Ramos (cell line): ENCODE results near the gene PRKAG1.

Experiments used
- in situ Hi-C: fragments of 300-500 bp; cut with MboI; formaldehyde crosslinking; loops from one replicate; pipeline ENCODE4 v1.14.3; 2022; ENCODE audit warnings: low sequenced_read_pairs; ENCODE audit not compliant: unreplicated experiment

The PRKAG1 gene

DNA sequence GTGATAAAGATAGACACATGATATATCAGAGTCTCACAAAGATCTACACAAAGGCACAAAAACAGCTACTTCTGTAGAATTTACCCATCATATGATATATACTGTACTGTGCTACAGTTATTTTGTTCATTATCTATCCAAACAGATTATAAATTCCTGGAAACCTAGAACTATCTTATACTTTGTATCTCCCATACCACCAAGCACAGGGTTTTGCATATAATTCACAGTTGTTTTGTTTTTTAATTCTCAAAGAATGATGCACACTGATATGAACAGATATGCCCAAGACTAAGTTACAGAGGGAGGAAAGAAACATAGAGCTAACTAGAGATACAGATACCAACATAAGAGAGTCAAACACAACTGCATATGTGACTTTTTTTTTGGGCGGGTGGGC is 3.4 kb downstream of the PRKAG1 start:
- in situ Hi-C loops = no loop called here

DNA sequence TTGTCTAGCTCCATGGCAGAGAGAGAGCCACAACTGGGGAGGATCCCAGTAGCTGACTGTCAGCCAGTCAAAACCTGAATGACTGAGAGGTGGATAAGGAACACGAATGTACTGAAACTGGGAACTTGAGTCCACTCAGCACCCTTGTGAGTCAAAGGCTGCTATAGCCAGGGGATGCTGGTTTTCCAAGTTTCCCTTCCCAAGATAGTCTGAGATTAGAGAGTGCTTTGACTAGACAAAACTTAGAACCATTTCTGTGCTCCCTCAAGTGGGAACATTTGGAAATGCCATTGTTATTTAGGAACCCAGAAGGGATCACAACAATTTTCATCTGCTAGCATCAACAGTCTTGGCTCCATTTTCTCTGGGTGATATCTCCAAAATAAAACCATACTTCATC is 4.0 kb downstream of the PRKAG1 start:
- in situ Hi-C loops = no loop called here

DNA sequence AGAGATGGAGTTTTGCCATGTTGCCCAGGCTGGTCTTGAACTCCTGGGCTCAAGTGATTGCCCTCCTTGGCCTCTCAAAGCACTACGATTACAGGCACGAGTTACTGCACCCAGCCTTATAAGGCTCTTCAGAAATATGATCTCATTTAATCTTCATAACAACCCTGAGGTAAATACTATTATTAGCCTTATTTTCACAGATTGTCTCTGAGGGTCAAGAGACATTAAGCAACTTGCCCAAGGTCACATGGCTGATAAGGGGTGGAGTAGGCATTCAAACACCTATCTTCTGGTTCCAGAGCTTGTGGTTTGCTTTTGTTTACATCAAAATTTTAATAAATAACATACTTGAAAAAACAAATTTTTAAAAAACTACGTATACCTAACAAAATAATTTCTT is 5.1 kb downstream of the PRKAG1 start:
- in situ Hi-C loops = no loop called here

DNA sequence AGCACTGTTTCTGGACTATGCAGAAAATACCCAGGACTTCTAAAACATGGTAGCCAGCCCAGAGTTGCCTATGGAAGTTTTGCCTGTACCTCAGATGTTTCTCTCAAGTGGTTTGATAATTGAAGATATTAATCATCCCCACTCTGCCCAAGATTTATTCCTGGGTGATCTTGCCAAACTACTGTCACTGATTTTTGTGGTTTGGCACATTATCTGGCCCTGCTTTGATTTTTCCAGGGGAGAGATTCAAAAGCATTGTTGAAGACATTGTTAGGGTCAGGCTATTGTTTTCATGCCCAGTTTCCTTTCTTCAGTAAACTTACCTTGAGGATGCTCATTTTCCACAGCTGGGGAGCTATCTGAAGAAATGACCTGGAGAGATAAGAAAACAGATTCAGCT is 5.8 kb downstream of the PRKAG1 start:
- in situ Hi-C loops = no loop called here

DNA sequence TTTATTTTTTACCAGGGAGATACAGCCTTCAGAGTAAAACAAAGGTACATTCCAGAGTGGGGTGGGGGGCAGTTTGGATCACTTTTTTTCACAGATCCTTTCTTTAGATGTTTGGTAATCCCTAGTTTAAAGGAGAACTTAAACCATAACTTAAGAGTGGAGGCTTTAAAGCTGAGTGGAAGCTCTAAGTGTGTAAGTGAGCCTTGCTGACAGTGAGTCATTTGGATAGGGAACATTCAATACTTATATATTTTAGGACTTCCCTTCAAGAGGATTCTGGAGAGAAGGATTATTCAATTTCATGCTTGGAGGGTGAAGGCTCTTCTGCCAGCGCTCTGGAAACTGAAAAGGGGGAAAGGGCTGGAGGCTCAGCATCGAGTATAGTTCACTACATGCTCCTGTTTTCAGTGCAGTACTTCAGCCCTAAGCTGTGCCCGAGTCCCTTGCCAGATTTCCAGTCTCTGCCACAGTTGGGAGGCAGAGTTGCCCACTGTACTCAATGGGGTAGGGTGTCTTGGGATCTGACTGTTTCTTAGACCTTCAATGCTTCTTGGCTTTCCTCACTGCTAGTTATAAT is 8.4 kb downstream of the PRKAG1 start:
- in situ Hi-C loops = no loop called here

DNA sequence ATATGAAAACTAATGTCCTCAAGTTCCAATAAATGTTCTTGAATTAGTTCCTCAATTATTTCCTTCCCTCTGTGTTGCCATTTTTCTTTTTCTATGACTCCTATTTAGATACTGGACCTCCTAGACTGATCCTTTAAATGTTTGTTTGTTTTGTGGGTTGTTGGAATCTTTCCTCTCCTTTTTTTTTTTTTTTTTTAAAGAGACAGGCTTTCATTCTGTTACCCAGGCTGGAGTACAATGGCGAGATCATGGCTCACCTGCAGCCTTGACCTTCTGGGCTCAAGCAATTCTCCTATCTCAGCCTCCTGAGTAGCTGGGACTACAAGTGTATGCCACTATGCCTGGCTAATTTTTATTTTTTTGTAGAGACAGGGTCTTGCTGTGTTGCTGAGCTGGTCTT is 9.6 kb downstream of the PRKAG1 start:
- in situ Hi-C loops = no loop called here

DNA sequence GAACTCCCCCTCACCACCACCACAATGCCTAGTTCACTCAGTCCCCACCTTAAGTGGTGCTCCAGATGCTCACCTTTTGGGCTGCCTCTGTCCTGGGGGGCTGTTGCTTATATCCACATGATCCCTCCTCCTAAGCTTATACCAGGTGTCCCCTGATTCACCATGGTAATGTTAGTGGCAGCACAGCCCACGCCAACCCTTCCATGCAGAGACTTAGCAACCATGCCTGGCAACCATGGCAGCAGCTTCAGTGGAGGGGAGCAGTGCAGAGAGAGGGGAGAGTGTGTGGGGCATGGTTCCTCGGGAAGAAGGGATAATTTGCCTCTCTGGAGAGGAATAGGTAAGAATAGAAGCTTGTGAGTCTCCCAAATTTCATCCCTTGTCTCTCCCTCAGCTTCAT is 18.2 kb downstream of the PRKAG1 start:
- in situ Hi-C loops = no loop called here

DNA sequence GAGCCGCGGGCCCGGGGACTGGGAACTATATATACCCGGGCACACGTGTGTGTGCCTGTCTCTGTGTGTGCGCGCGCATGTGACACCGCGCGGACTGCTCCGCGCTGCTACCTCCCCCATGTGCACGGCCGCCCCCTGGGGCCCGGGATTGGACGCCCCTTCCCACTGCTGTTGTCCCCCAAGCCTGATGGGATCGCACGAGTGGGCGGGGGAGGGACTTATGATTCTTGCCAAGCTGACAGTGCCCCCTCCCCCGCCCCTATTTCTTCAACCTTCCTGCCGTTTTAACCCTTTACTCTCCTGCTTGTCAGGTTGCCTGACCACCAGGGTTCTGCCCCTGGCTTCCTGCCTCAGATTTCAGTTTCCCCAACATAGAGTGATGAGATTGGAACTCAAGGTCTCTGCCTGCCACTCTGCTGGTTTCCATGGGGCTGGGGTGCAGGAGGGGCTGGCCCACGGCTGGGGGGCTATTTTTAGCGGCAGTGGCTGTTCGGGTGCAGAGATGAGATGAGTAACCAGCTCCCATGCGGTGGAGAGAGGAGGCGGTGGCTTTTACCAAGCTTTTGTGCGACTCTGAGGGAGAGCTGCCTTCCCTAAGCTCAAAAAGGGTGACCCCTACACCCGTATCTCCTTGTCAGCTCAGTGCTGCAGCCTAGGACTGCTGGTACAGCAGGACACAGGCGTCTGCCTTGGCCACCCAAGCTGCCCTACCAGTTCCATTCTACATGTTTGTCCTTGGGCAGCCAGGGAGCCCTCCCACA is 19.0 kb downstream of the PRKAG1 start, which contains the start of gene DDN:
Gene DDN, minus strand, starts transcription at position 5 of the 761 bp plus-strand sequence. CDS start 88 bp downstream, outside the sequence.
- in situ Hi-C loops = no loop called here

DNA sequence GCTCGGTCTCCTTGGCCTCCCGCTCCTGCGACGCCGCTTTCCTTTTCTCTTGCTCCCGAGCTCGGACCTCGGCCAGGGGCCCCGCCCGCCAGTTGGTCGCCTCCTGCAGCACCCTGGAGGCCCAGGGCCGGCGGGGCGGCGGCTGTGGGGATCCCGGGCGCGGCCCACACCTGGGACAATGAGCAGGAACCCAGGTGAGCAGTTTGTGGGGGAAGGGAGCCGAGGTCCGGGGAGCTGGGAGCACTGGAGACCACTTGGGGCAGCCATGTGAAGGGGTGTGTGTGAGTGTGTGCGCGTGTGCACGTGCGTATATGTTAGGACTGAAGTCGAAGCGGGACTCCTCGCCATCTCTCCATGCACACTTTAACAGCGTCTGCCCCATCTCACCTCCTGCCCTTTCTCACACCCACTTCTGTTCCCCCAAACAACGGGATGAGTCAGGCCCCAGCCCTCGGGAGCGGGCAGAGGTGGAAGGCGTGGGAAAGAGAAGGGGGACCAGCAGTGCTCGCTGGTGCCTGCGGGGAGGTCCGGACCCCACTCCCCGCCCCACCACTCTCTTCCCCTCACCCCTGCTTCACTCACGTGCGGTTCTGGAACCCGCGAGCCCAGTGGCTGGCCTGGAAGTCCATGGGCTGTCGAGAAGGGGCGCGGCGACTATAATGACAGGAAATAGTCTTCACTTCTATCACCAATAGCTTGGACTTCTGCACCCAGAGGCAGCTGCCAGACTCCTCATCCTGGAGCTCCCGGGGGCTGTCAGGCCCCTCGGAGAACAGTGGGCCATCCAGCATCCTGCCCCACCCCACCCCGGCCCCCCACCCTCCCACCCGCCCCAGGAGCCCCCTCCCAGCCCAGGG is 19.9 kb downstream of the PRKAG1 start:
- in situ Hi-C loops = no loop called here

DNA sequence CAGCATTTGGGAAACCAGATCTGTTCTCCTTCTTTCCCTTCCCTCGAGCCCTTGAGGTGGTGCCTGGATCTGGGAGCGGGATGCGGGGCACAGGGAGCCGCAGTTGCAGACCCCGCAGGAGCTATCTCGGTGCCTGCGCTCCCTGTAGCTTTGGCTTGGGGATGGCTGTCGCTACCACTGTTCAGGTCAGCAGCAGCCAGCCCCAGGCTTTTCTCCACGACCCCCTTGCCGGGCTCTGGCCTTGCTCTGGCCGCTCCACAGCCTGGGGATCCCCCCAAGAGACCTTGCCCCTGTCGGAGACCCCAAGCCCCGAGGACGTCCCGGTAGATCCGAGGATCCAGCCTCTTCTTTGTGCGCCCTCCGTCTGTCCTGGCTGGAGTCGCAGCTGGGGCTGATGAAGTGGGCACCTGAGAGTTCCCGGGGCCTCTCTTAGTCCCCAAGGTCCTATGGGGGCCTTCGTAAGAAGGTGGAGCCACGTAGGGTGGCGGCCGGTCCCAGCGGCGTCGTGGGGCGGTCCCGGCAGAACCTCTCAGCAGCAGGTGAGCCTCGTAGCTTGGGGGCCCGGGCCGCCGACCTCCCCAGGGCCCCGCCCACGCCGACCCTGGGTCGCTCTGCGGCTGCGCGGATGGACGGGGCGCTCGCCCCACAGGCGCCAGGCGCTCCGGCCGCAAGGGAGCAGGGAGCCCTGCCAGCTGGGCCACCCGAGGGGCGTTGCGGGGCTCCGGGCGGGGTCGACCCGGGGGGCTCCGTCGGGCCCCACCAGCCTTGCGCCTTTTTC is 20.7 kb downstream of the PRKAG1 start:
- in situ Hi-C loops = no loop called here

DNA sequence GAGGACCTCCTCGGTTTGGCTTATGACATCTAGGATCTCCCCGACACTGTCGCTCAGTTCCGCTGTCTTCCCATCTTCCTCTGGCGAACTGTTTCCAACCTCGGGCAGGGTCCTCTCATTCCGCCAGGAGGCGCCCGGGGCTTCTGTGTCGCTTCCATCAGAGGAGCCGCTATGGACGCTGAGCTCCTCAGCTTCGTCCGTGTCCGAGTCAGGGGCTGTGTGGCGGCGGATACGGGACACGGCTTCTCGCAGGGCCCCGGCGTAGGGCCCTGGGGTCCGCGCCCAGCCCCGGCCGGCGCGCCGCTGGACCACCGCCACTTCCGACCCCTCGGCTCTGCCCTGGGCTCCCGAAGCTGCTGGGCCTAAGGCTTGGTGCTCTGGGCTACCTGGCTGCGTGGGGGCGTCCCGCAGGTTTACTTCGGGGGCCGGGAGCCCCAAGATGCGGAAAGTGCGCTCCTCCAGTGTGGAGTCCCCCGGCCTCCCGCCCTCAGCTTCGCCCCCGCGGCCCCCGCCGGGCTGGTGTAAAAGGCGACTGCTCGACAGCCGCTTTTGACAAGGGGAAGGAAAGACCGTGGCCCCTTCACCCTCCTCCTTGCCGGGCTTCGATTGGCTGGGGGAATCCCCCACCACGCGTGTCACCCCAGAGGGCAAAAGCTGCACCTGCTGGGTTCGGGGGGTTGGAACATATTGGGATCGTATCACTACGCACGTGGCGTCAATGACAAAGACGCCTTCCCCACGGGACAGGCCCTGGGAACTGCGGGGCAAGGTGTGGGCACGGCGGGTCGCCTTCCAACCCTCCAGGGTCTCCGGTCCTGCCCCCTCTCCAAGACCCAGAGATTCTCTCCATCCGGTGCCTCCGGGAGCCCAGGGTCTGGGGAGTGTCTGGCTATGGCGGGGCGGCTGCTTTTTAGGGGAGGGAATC is 21.5 kb downstream of the PRKAG1 start:
- in situ Hi-C loops = no loop called here

DNA sequence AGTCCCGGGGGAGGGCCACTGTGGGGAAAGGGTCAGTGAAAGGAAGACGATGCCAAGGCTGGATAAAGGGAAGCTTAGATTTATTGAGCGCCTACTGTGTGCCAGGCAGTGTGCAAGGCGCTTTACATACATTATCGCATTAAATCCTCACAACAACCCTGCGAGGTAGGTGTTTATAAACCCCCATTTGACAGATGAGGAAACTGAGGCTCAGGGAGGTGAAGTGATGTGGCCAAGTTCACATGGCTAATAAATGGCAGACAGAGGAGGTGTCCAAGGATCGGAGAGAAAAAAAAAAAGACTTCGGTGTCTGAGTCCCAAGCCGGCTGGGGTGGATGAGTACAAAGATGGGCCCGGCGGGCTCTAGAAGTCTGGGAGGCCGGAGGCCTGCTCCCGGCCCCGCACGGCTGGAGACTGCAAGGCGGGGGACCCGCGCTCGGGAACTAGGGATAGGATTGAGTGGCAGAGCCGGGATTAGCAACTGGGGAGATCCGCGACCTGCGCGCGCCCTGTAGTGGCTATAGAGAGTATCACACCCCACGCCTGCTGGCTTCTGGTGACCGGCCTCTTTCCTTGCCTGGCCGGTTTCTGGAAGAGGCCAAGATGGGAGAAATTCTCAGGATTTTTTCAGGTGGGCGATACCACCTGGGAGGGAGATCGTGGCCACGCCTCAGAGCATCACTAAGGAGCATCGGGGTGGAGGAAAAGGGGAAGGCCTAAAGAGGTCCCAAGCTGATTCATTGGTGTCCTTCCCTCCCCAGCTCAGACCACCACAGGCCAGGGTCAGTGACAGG is 23.3 kb downstream of the PRKAG1 start:
- in situ Hi-C loops = no loop called here

DNA sequence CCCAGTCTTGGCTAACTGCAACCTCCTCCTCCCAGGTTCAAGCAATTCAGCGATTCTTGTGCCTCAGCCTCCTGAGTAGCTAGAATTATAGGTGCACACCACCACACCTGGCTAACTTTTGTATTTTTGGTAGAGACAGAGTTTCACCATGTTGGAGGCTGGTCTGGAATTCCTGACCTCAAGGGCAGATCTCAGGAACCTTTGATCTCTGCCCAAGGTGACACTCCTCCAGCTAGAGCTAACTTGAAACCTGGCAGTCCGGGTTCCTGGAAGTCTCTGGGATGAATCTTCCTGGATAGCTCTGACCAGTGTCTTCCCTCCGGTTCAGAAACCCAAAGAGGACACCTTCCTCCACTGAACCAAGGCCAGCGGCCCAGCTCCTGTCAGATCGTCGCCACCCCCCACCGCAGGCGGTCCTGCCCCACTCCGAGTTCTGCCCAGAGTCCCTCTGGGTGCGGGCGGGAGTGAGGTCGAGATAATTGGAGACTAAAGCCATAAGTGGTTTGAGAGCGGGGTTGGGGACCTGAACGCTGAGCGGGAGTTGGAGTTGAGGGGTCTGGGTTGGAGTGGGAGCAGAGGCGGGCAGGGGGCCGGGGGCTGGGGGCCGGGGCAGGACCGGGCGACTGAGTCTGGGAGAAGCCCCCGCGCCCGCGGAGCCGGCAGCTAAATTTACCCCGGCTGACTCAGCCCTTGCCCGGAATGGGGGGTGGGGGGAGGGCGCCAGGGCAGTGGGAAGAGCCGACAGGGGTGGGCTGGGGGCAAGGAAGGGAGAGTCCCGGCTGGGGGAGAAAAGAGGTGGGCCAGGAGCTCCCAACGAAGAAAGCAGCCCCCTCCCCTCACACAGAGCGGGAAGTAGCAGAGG is 24.1 kb downstream of the PRKAG1 start:
- in situ Hi-C loops = no loop called here

DNA sequence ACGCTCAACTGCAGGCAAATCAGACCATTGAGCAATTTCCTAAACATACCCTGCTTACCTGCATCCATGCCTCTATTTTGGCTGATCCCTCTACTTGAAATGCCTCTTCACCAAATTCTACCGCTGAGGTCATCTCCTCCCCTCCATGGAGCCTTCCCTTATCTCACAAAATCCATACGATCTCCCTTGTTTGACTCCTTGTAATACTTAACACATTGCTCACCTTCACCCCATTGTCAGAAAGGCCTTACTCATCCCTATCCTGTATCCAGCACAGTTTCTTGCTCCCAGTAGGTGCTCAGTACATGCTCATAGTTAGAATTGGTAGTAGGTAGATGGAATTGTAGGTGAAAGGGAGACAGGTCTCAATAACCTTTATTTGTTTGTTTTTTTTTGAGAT is 24.8 kb downstream of the PRKAG1 start:
- in situ Hi-C loops = no loop called here

DNA sequence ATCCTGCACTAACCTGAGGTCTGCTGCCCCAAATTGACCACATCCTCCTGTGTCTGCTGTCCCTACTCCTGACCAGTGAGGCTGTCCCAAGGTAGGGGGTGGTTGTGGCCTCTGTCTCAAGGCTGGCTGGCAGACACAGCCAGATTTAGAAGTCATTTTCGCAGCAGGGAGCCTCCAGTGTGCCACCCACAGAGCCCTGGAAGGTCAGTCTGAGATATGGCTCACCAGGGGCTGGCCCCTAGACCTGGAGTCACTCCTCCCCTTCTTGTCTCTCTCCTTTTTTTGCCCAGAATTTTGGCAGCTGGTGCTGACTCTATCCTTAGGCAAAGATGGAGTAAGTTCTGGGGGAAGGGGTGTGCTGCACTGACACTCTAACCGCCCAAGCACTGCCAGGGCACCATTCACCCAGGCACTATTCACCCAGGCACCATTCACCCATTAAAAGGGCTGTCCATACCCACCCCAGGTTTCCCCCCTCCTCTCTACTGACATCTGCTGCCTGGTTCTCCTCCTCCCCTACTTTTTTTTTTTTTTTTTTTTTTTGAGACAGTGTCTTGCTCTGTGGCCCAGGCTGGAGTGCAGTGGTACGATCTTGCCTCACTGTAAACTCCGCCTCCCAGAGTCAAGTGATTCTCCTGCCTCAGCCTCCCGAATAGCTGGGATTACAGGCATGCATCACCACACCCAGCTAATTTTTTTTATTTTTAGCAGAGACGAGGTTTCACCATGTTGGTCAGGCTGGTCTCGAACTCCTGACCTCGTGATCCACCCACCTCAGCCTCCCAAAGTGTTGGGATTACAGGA is 27.1 kb downstream of the PRKAG1 start:
- in situ Hi-C loops = no loop called here

DNA sequence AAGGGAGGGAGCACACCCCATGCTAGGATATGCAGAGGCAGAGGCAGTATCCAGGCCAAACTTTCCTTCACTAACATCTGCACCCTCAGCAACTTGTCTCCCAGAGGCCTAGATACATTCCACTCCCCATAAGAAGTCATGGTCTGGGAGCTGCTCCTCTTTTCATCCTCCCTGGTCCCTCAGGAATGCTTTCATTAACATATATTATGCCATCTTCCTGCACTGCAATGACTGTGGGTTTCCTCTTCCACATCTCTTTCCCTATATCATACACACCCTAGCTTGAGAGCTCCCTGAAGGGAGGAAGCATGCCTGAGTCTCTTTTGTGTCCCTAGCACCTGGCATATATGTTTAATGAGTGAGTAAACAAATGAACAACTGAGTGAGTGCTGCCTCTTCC is 28.0 kb downstream of the PRKAG1 start:
- in situ Hi-C loops = no loop called here
